HepG2 (cell line): ENCODE data around the gene IKBKE. TPM values are rescaled to one million over a fixed set of nuclear protein-coding genes. Genes with fewer than 3 reads are reported as not detected.

Experiments used
- ATAC-seq: fragments of 200-7000 bp; cut with Tn5 transposase; 3 replicates; pipeline ENCODE4 v1.9.1; 2020; ENCODE audit warnings: mild to moderate bottlenecking, moderate library complexity
- BruUV-seq: library from RNA; stranded (reverse); fragments of 400-500 nt; replicated peaks from 2 replicates; lab custom pipeline; 2021; lab: Mats Ljungman, UMichigan
- CTCF ChIA-PET: fragments of 300-600 bp; formaldehyde crosslinking; extraction: SDS; loops from one replicate; lab custom pipeline; 2021; ENCODE audit warnings: low total read pairs, inconsistent platforms, low intra/inter-chr PET ratio; lab: Yijun Ruan, JAX
- POLR2A ChIA-PET: fragments of 350-600 bp; sonication (Branson Sonifier 250); formaldehyde crosslinking; loops from one replicate; lab custom pipeline; 2020; ENCODE audit warnings: antibody characterized with exemption, inconsistent platforms; lab: Yijun Ruan, JAX
- DNase-seq: peaks from one replicate; pipeline ENCODE4 v3.0.0-alpha.2; 2015; ENCODE audit warnings: low spot score
- FAIRE-seq: peaks from 3 replicates; lab custom pipeline; 2011; peaks lifted over from hg19 to GRCh38; lab: Jason Lieb, UNC
- H2AFZ ChIP-seq: one replicate; pipeline ENCODE4 v1.6.1; 2011; ENCODE audit warnings: low read length, inconsistent platforms
- H3K27ac ChIP-seq: fragments of 300-600 bp; 3 replicates; pipeline ENCODE4 v1.8.0; 2011; ENCODE audit warnings: mixed run types, mild to moderate bottlenecking, mixed read lengths, low read length, inconsistent platforms; ENCODE audit not compliant: insufficient read depth; ENCODE audit errors: extremely low read length
- H3K27me3 ChIP-seq, 2 experiments: fragments of 200-600 bp in 1 of 2; 2 replicates in 1 of 2; 3 replicates in 1 of 2; pipeline versions ENCODE4 v1.6.0 to v1.8.0; 2011; ENCODE audit warnings: low read length in 2 of 2, mild to moderate bottlenecking in 2 of 2, moderate library complexity in 2 of 2, inconsistent platforms in 1 of 2; ENCODE audit not compliant: insufficient read depth in 2 of 2, control insufficient read depth in 1 of 2
- H3K36me3 ChIP-seq, 2 experiments: fragments of 200-600 bp in 1 of 2; replicated peaks in 1 of 2; 2 replicates in 1 of 2; 3 replicates in 1 of 2; pipeline versions ENCODE4 v1.5.1 to v1.8.0; 2011; ENCODE audit warnings: low read length in 2 of 2, inconsistent platforms in 1 of 2; ENCODE audit not compliant: insufficient read depth in 2 of 2, control insufficient read depth in 1 of 2
- H3K4me1 ChIP-seq: 2 replicates; pipeline ENCODE4 v1.5.1; 2012; ENCODE audit warnings: low read length, inconsistent platforms; ENCODE audit not compliant: insufficient read depth
- H3K4me2 ChIP-seq: 2 replicates; pipeline ENCODE4 v1.6.0; 2011; ENCODE audit warnings: low read depth, low read length, inconsistent platforms
- H3K4me3 ChIP-seq, 3 experiments: fragments of 200-600 bp in 1 of 3; sonication (generic), shearing (Covaris generic) in 1 of 3; replicated peaks in 1 of 3; 2 replicates each; pipeline ENCODE4 v1.5.1; 2011 to 2016; ENCODE audit warnings: low read length in 3 of 3, inconsistent platforms in 2 of 3, low read depth in 2 of 3, mild to moderate bottlenecking in 2 of 3, control low read depth in 1 of 3, mixed read lengths in 1 of 3; ENCODE audit not compliant: insufficient read depth in 1 of 3
- H3K79me2 ChIP-seq: one replicate; pipeline ENCODE4 v1.6.1; 2011; ENCODE audit warnings: low read length, inconsistent platforms; ENCODE audit not compliant: insufficient read depth
- H3K9ac ChIP-seq: 2 replicates; pipeline ENCODE4 v1.6.0; 2011; ENCODE audit warnings: mild to moderate bottlenecking, low read depth, low read length, inconsistent platforms; ENCODE audit not compliant: insufficient read depth
- H3K9me3 ChIP-seq: 2 replicates; pipeline ENCODE4 v1.5.1; 2012; ENCODE audit warnings: mild to moderate bottlenecking, low read length
- H4K20me1 ChIP-seq: 2 replicates; pipeline ENCODE4 v1.6.0; 2011; ENCODE audit warnings: inconsistent platforms, mild to moderate bottlenecking, low read length, moderate library complexity; ENCODE audit not compliant: insufficient read depth
- IKZF4 ChIP-seq: sonication (generic); formaldehyde crosslinking; IDR thresholded peaks from 2 replicates; pipeline ENCODE4 v1.5.1; 2020; ENCODE audit warnings: borderline replicate concordance, mild to moderate bottlenecking, low read depth, missing genetic modification reagents; ENCODE audit errors: not compliant biosample characterization
- SCMH1 ChIP-seq: sonication (generic); formaldehyde crosslinking; IDR thresholded peaks from 2 replicates; pipeline ENCODE4 v1.9.0; 2021; ENCODE audit warnings: missing genetic modification reagents, mild to moderate bottlenecking, borderline replicate concordance
- SNAPC5 ChIP-seq: sonication (generic); formaldehyde crosslinking; IDR thresholded peaks from 2 replicates; pipeline ENCODE4 v1.8.1; 2023; ENCODE audit warnings: mild to moderate bottlenecking, missing genetic modification reagents, borderline replicate concordance
- ZNF260 ChIP-seq: sonication (generic); formaldehyde crosslinking; IDR thresholded peaks from 2 replicates; pipeline ENCODE4 v1.4.0; 2020; ENCODE audit warnings: missing genetic modification reagents, low read depth, mild to moderate bottlenecking, borderline replicate concordance
- ZNF275 ChIP-seq: sonication (generic); formaldehyde crosslinking; IDR thresholded peaks from 2 replicates; pipeline ENCODE4 v1.8.0; 2022; ENCODE audit warnings: missing genetic modification reagents, mild to moderate bottlenecking, inconsistent platforms, borderline replicate concordance
- ZNF329 ChIP-seq: sonication (generic); formaldehyde crosslinking; IDR thresholded peaks from 2 replicates; pipeline ENCODE4 v1.9.0; 2021; ENCODE audit warnings: low read depth, mild to moderate bottlenecking, missing genetic modification reagents
- ZNF446 ChIP-seq: sonication (generic); formaldehyde crosslinking; IDR thresholded peaks from 2 replicates; pipeline ENCODE4 v1.5.0; 2020; ENCODE audit warnings: mild to moderate bottlenecking, missing genetic modification reagents
- ZNF513 ChIP-seq: sonication (generic); formaldehyde crosslinking; conservative IDR thresholded peaks from 2 replicates; pipeline ENCODE4 v1.5.0; 2020; ENCODE audit warnings: missing genetic modification reagents
- ZNF556 ChIP-seq: sonication (generic); formaldehyde crosslinking; IDR thresholded peaks from 2 replicates; pipeline ENCODE4 v1.4.0; 2020; ENCODE audit warnings: mild to moderate bottlenecking, missing genetic modification reagents, borderline replicate concordance
- ZNF772 ChIP-seq: sonication (generic); formaldehyde crosslinking; IDR thresholded peaks from 2 replicates; pipeline ENCODE4 v1.5.0; 2020; ENCODE audit warnings: mild to moderate bottlenecking, missing genetic modification reagents
- WGBS: methylation state at CpG from one replicate; pipeline ENCODE4 v1.1.6; 2017; ENCODE audit warnings: low lambda C conversion rate; 5-methylcytosine and 5-hydroxymethylcytosine counted together
- in situ Hi-C: cut with HindIII; loops from 2 replicates; pipeline ENCODE4 v1.10.0; 2017; ENCODE audit warnings: low pct_unique_long_range_greater_than_20kb; ENCODE audit not compliant: extremely low pct_ligation_motif_present
- intact Hi-C: fragments of 100-400 bp; cut with micrococcal nuclease; formaldehyde crosslinking; loops from one replicate; pipeline ENCODE4 v1.10.0; 2022; ENCODE audit not compliant: unreplicated experiment
- polyA plus RNA-seq, 8 experiments: library from polyadenylated mRNA; depleted of rRNA in 3 of 8; stranded (reverse) in 7 of 8; unstranded in 1 of 8; fragments of >200 nt; fragmentation: Illumina TruSeq in 4 of 8; extraction: Trizol in 4 of 8; gene quantifications; 2 replicates each; pipeline versions ENCODE4 v1.2.1 to v1.2.3, GENCODE V29; 2011 to 2016; ENCODE audit warnings: low read depth in 4 of 8, missing spikeins in 1 of 8, mixed read lengths in 1 of 8; ENCODE audit not compliant: insufficient read depth in 1 of 8
- total RNA-seq, 5 experiments: library from RNA; depleted of rRNA; stranded (reverse); fragments of >200 nt; fragmentation: Illumina TruSeq; extraction: Trizol; gene quantifications; 2 replicates each; pipeline ENCODE4 v1.2.3, GENCODE V29; 2016; ENCODE audit warnings: low read depth in 1 of 5

The IKBKE gene
- total and polyA plus RNA-seq, 2 of the 13 experiments (the other 11 are each of a cell fraction or from before 2014, with no cell fraction given), result 4.5 to 5.8 TPM

GRCh38 chr1:206448471-206448870 lies 21.8 kb upstream of the IKBKE start (continued):
- TF ChIP-seq ZNF275 (CRISPR knock-in tag), result no peak

- ChIA-PET CTCF (no interaction called here), POLR2A (no interaction called here)
- DNase-seq (no peak), ATAC-seq (no peak), FAIRE-seq (no peak)
- in situ Hi-C loops, result no loop called here
- Histone ChIP-seq H3K27me3 (no peaks in the 10 kb centered on the region), H3K36me3 (peaks cover 19 to 73% of the 10 kb centered on the region in 2 experiments; a peak in 4 of 5 replicates), H3K4me3 (no peak overlapping the region), H3K27ac (no peak overlapping the region), H2AFZ (no peak overlapping the region), H3K9ac (no peak overlapping the region), H4K20me1 (no peaks in the 10 kb centered on the region)
- no TSS peak for BruUV-seq
- intact Hi-C loops, result no loop called here
- no peak for TF ChIP-seq IKZF4 (CRISPR knock-in tag)
- no peak for TF ChIP-seq ZNF329 (CRISPR knock-in tag)
- no peak for TF ChIP-seq ZNF260 (CRISPR knock-in tag)
- no peak for TF ChIP-seq ZNF446
- TF ChIP-seq ZNF772 (CRISPR knock-in tag), result no peak
- TF ChIP-seq ZNF556 (CRISPR knock-in tag), result no peak
- no peak for TF ChIP-seq SCMH1 (CRISPR knock-in tag)
- TF ChIP-seq ZNF513, result no peak
- no peak for TF ChIP-seq SNAPC5 (CRISPR knock-in tag)
- TF ChIP-seq, all 625 proteins: peak for 0
- 91% methylated on average over 1 of the region's 1 CpG for WGBS
- H3K9me3 ChIP-seq, result no peaks in the 10 kb centered on the region
- H3K4me1 ChIP-seq, result peaks cover 17% of the 10 kb centered on the region
- H3K4me2 ChIP-seq, result no peak overlapping the region
- H3K79me2 ChIP-seq, result no peaks in the 10 kb centered on the region
These were observed 20.7 kb upstream of the IKBKE start for GRCh38 chr1:206449565-206449964.
